Dedifferentiated amniotic fluid mesenchymal stem cell (primary cell): ENCODE data around the gene HP1BP3.

Experiments used
- DNase-seq: peaks from one replicate; pipeline ENCODE4 v3.0.0-alpha.2; 2016; ENCODE audit errors: extremely low spot score

HP1BP3 gene

GRCh38 chr1:20693623-20694022, 93.5 kb downstream of the HP1BP3 start:
- no peak for DNase-seq
